Measurements from ENCODE around the gene ATXN1. TPM values are rescaled to one million over a fixed set of nuclear protein-coding genes. Genes with fewer than 3 reads are reported as not detected.
"Not testable (repeated sequence)": the region's sequence is repeated elsewhere in the genome, so short reads cannot be mapped to it uniquely, and the experiment has no call there.

Gene ATXN1
- total and polyA plus RNA-seq, 2 experiments from 2014 or later: 14.2 to 20.1 TPM

GRCh38 chr6:16706029-16706428, 55.2 kb downstream of the ATXN1 start:
- Histone ChIP-seq H2AFZ (no peak overlapping the region), H3F3A (ENCODE audit: insufficient read depth) (peaks cover 20% of the 10 kb centered on the region), H3K9ac (no peak overlapping the region), H3K4me3 (no peak overlapping the region), H3K4me2 (ENCODE audit: unreplicated experiment) (no peak overlapping the region), H3K4me1 (ENCODE audit: insufficient read depth) (peaks cover 14% of the 10 kb centered on the region), H3K27ac (no peak overlapping the region), H3K27me3 (replicated peaks; ENCODE audit: insufficient read depth) (no peaks in the 10 kb centered on the region), H3K9me3 (ENCODE audit: low read depth) (no peaks in the 10 kb centered on the region), H4K20me1 (ENCODE audit: insufficient read depth) (no peaks in the 10 kb centered on the region), H3K36me3 (ENCODE audit: low read depth) (no peaks in the 10 kb centered on the region), H3K9me2 (ENCODE audit: insufficient read depth) (no peaks in the 10 kb centered on the region; the same call in 1 of the 2 replicates), H3K79me2 (ENCODE audit: insufficient read depth) (peaks cover 99% of the 10 kb centered on the region)
- TF ChIP-seq EZH2phosphoT487 (IDR thresholded peaks at IDR 0.05; ENCODE audit: insufficient read depth, low read depth): no peak
- no peak for TF ChIP-seq EZH2 (IDR thresholded peaks at IDR 0.05; ENCODE audit: insufficient read depth, poor library complexity, severe bottlenecking)
- DNase-seq: no peak
- in situ Hi-C loops (cut with MboI): no loop called here
- WGBS, 2 experiments (ENCODE audit: low coverage in 1 of 2, low lambda C conversion rate in 2 of 2, missing lambda C conversion rate in 2 of 2): 96 to 97% methylated on average over 4 of the region's 4 CpGs

- H3F3A ChIP-seq (ENCODE audit: insufficient read depth): peaks cover 16% of the 10 kb centered on the region; the same call in 1 of the 2 replicates
- TF ChIP-seq EZH2 (IDR thresholded peaks at IDR 0.05; ENCODE audit: insufficient read depth, poor library complexity, severe bottlenecking) (no peak), EZH2phosphoT487 (IDR thresholded peaks at IDR 0.05; ENCODE audit: insufficient read depth, low read depth) (no peak)
- no peaks in the 10 kb centered on the region for H3K27me3 ChIP-seq (replicated peaks; ENCODE audit: insufficient read depth)
- H3K9me2 ChIP-seq (ENCODE audit: insufficient read depth): no peaks in the 10 kb centered on the region; the same call in 1 of the 2 replicates
- H3K9me3 ChIP-seq (ENCODE audit: low read depth): no peaks in the 10 kb centered on the region
- no peak overlapping the region for H3K4me3 ChIP-seq
- no peak overlapping the region for H3K27ac ChIP-seq
- WGBS, 2 experiments (ENCODE audit: low coverage in 1 of 2, low lambda C conversion rate in 2 of 2, missing lambda C conversion rate in 2 of 2): 73 to 75% methylated on average over 6 of the region's 6 CpGs
- H3K79me2 ChIP-seq (ENCODE audit: insufficient read depth): peaks cover 99% of the 10 kb centered on the region
- peak overlapping the region; percentile 79 for H3K4me2 ChIP-seq (ENCODE audit: unreplicated experiment)
- H2AFZ ChIP-seq: no peak overlapping the region
- no peaks in the 10 kb centered on the region for H4K20me1 ChIP-seq (ENCODE audit: insufficient read depth)
- H3K36me3 ChIP-seq (ENCODE audit: low read depth): no peaks in the 10 kb centered on the region
- H3K4me1 ChIP-seq (ENCODE audit: insufficient read depth): peaks cover 14% of the 10 kb centered on the region
- no peak overlapping the region for H3K9ac ChIP-seq
- DNase-seq: no peak
- in situ Hi-C loops (cut with MboI): no loop called here
Observed at GRCh38 chr6:16705081-16705993, 55.9 kb downstream of the ATXN1 start.

- Histone ChIP-seq H3K4me1 (ENCODE audit: insufficient read depth) (peaks cover 16% of the 10 kb centered on the region), H2AFZ (0 out of 2 replicates have a peak overlapping the region, but pooled peaks have one; percentile 29), H3K36me3 (ENCODE audit: low read depth) (no peaks in the 10 kb centered on the region), H4K20me1 (ENCODE audit: insufficient read depth) (no peaks in the 10 kb centered on the region), H3K4me2 (ENCODE audit: unreplicated experiment) (peak overlapping the region; percentile 79), H3K27ac (peak overlapping the region; percentile 54), H3K79me2 (ENCODE audit: insufficient read depth) (peaks cover 99% of the 10 kb centered on the region), H3K9me3 (ENCODE audit: low read depth) (no peaks in the 10 kb centered on the region), H3F3A (ENCODE audit: insufficient read depth) (peaks cover 9% of the 10 kb centered on the region; the same call in 1 of the 2 replicates), H3K9me2 (ENCODE audit: insufficient read depth) (no peaks in the 10 kb centered on the region; the same call in 1 of the 2 replicates), H3K27me3 (replicated peaks; ENCODE audit: insufficient read depth) (no peaks in the 10 kb centered on the region), H3K9ac (peak overlapping the region; percentile 46), H3K4me3 (peak overlapping the region; percentile 55)
- peak; percentile 72 for DNase-seq
- TF ChIP-seq EZH2 (IDR thresholded peaks at IDR 0.05; ENCODE audit: insufficient read depth, poor library complexity, severe bottlenecking): no peak
- TF ChIP-seq EZH2phosphoT487 (IDR thresholded peaks at IDR 0.05; ENCODE audit: insufficient read depth, low read depth): no peak
- 22 to 25% methylated on average over 10 of the region's 10 CpGs for WGBS, 2 experiments (ENCODE audit: low coverage in 1 of 2, low lambda C conversion rate in 2 of 2, missing lambda C conversion rate in 2 of 2)
- in situ Hi-C loops (cut with MboI): no loop called here
Observed at GRCh38 chr6:16704401-16705045, 56.7 kb downstream of the ATXN1 start.

GRCh38 chr6:16702627-16703378, 58.5 kb downstream of the ATXN1 start:
- H3K4me3 ChIP-seq; H3K9me3 ChIP-seq (ENCODE audit: low read depth); H3K36me3 ChIP-seq (ENCODE audit: low read depth); H3K9me2 ChIP-seq (ENCODE audit: insufficient read depth); H3K27me3 ChIP-seq (replicated peaks; ENCODE audit: insufficient read depth); DNase-seq; in situ Hi-C loops (cut with MboI); H3K9ac ChIP-seq; H3K4me2 ChIP-seq (ENCODE audit: unreplicated experiment); H3K27ac ChIP-seq; H4K20me1 ChIP-seq (ENCODE audit: insufficient read depth); H2AFZ ChIP-seq: not testable (repeated sequence)
- H3K4me1 ChIP-seq (ENCODE audit: insufficient read depth): peaks cover 32% of the 10 kb centered on the region
- peaks cover 99% of the 10 kb centered on the region for H3K79me2 ChIP-seq (ENCODE audit: insufficient read depth)
- 83 to 96% methylated on average over 6 of the region's 6 CpGs for WGBS, 2 experiments (ENCODE audit: low coverage in 1 of 2, low lambda C conversion rate in 2 of 2, missing lambda C conversion rate in 2 of 2)
- peaks cover 24% of the 10 kb centered on the region for H3F3A ChIP-seq (ENCODE audit: insufficient read depth)

Measured in GM23248 (cell line).